Measurements from ENCODE around the gene ASCC2. TPM values are rescaled to one million over a fixed set of nuclear protein-coding genes. Genes with fewer than 3 reads are reported as not detected.
A peak's percentile ranks its signal among the peaks of the same experiment; 100 is the strongest.
"Not testable (repeated sequence)": the region's sequence is repeated elsewhere in the genome, so short reads cannot be mapped to it uniquely, and the experiment has no call there.

Gene ASCC2
- total RNA-seq, 1 donor from 2014 or later = 58.6 TPM

DNA sequence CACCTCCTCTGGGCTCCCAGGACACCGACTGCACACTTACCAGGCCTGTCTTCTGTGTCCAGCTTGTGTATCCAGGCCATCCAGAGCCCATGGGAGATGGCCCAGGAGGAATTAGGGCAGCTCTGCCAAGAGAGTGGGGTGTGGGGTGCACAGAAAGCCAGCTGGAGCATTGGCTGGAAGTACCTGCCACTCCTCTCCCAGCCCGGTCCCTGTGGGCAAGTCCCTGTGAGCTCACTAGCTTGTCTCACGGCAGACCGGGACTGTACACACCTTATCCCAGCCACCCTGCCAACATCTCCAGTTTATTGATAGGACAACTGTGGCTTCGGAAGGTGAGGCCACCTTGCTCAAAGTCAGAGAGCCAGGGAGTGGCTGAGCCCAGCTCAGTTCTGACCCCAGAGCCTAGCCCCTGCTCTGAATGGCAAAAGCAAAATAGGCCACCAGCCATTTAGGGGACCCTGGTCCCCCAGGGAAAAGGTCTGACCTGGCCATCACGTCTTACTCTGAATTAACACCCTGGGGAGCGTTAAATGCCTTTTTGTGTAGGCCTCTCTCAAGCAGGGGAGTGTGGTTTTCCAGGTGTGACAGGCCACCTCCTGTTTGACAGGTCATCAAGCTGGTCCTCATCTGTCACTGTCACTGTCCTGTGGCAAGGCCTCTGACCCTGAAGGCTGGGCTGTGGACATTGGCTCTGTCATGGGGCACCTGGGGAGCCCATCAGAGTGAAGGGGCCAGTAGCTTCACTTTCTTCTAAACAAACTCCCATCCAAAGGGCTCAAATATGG, 55.8 kb downstream of the ASCC2 start:
- peak; percentile 93 for ATAC-seq

- ATAC-seq = peak; percentile 37
Observed at GRCh38 chr22:29780748-29781676, 57.1 kb downstream of the ASCC2 start.

- ATAC-seq = no peak
Observed at GRCh38 chr22:29780220-29780619, 57.9 kb downstream of the ASCC2 start.

GRCh38 chr22:29773233-29773632, 64.8 kb downstream of the ASCC2 start:
- ATAC-seq = peak; percentile 93

GRCh38 chr22:29772170-29772641, 65.9 kb downstream of the ASCC2 start:
- peak; percentile 49 for ATAC-seq

- no peak for ATAC-seq
Observed at GRCh38 chr22:29769723-29770321, 68.3 kb downstream of the ASCC2 start.

DNA sequence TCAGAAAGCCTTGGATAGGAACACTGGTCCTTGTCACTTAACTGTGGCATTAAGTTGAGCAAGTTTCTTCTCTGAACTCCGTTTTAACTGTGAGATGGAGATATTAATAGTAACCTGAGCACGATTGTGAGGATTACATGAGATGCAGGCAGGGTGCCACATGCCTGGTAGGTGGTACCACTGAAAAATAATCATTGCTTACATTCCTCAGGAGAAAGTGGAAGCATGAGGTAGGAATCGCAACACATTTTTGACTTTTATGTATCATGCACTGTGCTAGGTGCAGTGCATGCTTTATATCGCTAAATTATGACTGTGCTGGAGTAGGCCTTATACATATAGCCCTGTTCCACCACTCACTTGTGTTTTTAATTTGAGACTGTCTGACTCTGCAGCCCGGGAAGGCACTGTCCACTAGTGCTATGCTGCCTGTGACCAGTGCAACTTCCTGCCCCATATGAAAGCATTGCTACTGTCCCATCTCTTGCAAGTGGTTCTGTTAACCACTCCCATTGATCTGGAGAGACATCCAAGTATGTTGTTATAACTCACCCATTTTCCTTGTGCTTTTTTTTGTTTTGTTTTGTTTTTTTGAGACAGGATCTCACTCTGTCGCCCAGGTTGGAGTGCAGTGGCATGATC, 69.9 kb downstream of the ASCC2 start:
- no peak for ATAC-seq

DNA sequence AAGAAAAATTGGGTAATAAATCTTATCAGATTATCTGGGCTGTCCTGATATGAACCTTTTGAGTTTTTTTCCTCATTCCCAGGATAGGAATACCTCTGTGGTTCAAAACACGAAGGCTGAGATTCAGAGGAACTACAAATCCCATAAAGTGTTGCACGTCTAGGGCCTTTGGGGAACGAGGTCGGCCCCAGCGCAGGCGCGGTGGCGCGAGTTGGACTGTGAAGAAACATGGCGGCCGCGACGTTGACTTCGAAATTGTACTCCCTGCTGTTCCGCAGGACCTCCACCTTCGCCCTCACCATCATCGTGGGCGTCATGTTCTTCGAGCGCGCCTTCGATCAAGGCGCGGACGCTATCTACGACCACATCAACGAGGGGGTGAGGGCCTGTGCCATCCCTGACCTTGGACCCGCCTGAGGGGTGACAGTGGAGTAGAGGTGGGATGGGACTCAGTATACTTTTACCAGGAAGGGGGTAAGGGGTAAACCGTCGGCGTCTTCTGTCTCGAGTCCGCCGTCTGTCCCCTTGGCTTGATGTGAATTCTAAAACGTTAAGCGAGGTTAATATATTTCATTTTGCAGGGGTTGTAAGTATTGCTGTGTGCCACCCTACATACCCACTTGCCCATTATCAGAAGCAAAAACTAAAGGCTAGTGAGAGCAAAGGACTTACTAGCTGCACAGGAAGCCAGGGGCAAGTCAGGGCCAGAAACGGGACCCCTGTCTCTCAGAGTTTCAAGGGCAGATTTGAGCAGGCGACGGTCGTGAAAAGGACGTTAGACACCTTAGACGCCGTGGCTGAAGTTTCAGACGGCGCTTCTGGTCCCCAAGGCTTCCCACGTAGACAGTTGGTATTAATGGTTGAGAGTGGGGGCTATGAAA, 70.7 kb downstream of the ASCC2 start, which contains the start of gene UQCR10:
TSS of gene UQCR10 (plus strand) at position 199 of the 881 bp plus-strand sequence. CDS start at position 229, 30 bp downstream.
- peak; percentile 75 for ATAC-seq

DNA sequence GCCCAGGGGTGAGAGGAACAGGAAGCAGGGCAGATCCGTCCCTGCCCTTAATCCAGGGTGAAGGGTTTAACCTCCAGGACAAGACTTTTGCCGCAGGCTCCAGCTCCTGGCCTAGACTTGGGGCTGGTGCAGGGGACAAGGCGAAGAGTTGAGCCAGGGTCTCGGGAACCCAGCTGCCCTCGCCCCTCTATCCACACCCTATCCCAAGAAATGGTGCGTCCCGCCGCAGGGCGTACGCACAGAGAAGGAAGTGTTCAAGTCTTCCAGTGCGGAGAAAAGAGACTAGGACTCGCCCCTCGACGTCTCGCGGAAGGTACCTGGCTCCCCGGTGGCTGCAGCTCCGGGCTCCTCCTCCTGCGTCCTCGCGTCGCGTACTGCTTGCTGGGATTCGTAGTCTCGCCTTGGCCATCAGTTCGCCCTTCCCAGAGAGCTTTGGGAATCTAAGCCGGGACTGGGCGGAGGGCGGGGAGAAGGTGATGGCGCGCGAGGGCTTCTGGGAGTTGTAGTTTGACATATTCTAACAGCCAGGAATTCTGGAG, 71.4 kb downstream of the ASCC2 start, which contains the start of gene ZMAT5:
TSS of gene ZMAT5 (minus strand) at position 376 of the 539 bp plus-strand sequence. CDS start 18,463 bp downstream, outside the sequence.
- ATAC-seq = peak; percentile 98

DNA sequence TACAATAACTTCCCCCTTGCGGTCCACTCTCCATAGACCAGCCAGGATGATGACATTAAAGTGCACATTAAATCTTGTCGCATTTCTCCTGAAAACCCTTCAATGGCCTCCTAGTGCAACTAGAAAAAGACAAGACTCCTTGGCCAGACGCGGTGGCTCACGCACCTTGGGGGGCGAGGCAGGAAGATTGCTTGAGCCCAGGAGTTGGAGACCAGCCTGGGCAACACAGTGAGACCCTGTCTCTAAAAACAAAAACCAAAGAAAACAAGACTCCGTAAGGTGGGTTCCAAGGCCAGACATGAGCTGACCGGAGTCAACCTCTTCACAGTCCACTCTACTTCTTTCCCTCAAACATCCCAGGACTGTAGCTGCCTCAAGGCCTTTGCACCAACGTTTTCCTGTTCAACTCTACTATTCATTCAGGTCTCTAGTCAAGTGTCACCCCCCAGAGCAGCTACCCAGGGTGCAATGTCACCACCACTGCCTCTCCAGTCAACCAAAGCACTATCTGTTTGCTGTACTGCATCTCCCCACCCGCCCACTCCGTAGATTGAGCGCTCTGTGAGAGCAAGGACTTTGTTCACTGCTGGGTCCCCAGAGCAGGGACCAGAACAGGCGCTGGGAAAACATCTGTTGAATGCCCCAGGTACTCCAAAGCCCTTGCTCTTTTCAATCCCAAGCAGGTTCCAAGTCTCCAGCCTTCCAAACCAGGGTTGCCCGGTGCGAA, 72.0 kb downstream of the ASCC2 start:
- peak; percentile 22 for ATAC-seq

DNA sequence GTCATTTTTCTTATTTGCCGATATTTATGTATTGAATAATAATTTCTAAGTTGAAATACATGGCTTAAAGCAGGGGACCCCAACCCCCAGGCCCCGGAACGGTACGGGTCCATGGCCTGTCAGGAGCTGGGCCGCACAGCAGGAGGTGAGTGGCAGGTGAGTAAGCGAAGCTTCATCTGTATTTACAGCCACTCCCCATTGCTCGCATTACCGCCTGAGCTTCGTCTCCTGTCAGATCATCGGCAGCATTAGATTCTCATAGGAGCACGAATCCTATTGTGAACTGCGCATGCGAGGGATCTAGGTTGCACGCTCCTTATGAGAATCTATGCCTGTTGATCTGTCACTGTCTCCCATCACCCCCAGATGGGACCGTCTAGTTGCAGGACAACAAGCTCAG, 75.8 kb downstream of the ASCC2 start:
- ATAC-seq = no peak

DNA sequence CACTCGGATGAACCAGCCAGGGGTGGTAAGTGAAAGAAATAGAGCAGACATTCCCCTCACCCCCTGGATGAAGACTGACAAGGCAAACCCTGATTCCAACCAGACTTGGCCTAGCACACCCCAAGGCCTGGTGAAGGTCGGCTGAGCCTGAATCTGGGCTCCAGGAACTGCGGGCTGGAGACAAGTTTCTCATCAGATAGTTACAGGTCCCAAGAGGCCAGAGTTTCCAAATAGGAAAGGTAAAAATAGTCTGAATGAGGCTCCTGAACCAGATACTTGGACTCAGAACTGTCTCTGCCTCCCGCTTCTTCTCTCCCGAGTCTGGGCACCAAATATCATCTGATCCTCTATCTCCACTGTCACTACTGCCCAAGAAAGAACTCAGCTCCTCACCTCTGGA, 79.1 kb downstream of the ASCC2 start:
- ATAC-seq = no peak

- ATAC-seq = no peak
Observed at GRCh38 chr22:29758068-29758622, 79.9 kb downstream of the ASCC2 start.

DNA sequence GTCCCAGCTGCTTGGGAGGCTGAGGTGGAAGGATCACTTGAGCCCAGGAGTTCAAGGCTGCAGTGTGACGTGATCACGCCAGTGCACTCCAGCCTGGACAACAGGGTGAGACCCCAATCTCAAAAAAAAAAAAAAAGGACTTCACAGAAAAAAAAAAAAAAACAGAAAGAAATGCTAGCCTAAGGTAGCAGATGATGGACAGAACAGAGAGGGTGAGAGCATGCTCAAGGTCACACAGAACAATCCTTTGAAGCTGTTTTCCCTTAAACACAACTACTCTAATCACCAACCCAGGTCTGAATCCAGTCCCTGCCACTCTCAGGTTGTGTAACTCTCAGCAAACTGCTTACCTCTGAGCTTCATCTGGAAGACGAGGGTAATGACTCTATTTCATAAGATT, 81.0 kb downstream of the ASCC2 start:
- ATAC-seq = peak; percentile 31

DNA sequence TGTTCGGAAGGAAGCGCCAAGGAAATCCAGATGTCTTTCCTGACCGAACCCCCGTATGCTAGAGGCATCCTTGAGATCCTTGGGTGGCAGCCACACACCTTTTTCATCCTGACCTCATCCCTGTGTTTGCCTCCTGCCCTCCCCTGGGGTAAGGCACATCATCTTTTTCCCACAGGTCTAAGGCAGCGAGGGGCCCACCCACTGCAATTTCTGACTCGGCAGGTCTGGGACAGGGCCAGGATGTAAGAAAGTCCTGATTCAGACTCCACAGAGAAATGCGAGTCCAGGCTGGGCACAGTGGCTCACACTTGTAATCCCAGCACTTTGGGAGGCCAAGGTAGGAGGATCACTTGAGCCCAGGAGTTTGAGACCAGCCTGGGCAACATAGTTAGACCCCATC, 81.7 kb downstream of the ASCC2 start:
- peak; percentile 74 for ATAC-seq

- ATAC-seq = no peak
Observed at GRCh38 chr22:29755889-29756288, 82.2 kb downstream of the ASCC2 start.

GRCh38 chr22:29754658-29755395, 83.2 kb downstream of the ASCC2 start:
- not testable (repeated sequence) for ATAC-seq

GRCh38 chr22:29753808-29754657, 84.0 kb downstream of the ASCC2 start:
- ATAC-seq = no peak

Data from esophagus mucosa (tissue), 1 donor.